Spleen (tissue), 11 donors: Measurements from ENCODE around the gene PSPC1. TPM values are rescaled to one million over a fixed set of nuclear protein-coding genes. Genes with fewer than 3 reads are reported as not detected.
"Not testable (repeated sequence)": the region's sequence is repeated elsewhere in the genome, so short reads cannot be mapped to it uniquely, and the experiment has no call there.

Experiments used
- DNase-seq: peaks from one replicate; pipeline ENCODE4 v3.0.0-alpha.2; 2020
- H3K27ac ChIP-seq, 8 donors: fragments of 200-600 bp; sonication (generic) in 7 of 8; 1 replicate in 4 of 8; 2 replicates in 4 of 8; pipeline versions ENCODE4 v1.5.0 to v1.8.0; 2016 to 2021; ENCODE audit warnings: inconsistent platforms in 4 of 8, mild to moderate bottlenecking in 4 of 8, moderate library complexity in 1 of 8
- H3K27me3 ChIP-seq, 7 donors: fragments of 200-600 bp; sonication (generic) in 6 of 7; replicated peaks in 1 of 7; 1 replicate in 4 of 7; 2 replicates in 3 of 7; pipeline versions ENCODE4 v1.5.0 to v1.8.0; 2016 to 2021; ENCODE audit warnings: inconsistent platforms in 3 of 7, mild to moderate bottlenecking in 1 of 7
- H3K36me3 ChIP-seq, 6 donors: fragments of 200-600 bp; sonication (generic) in 5 of 6; 1 replicate in 4 of 6; 2 replicates in 2 of 6; pipeline versions ENCODE4 v1.5.0 to v1.8.0; 2016 to 2021; ENCODE audit warnings: inconsistent platforms in 2 of 6
- H3K4me1 ChIP-seq, 6 donors: fragments of 200-600 bp; sonication (generic) in 5 of 6; 1 replicate in 3 of 6; 2 replicates in 3 of 6; pipeline versions ENCODE4 v1.5.0 to v1.8.0; 2016 to 2021; ENCODE audit warnings: inconsistent platforms in 3 of 6
- H3K4me3 ChIP-seq, 8 donors: fragments of 200-600 bp; sonication (generic) in 7 of 8; 1 replicate in 4 of 8; 2 replicates in 4 of 8; pipeline versions ENCODE4 v1.5.0 to v1.8.0; 2016 to 2021; ENCODE audit warnings: inconsistent platforms in 4 of 8, mild to moderate bottlenecking in 4 of 8, moderate library complexity in 2 of 8
- H3K9me3 ChIP-seq, 8 donors: fragments of 200-600 bp; sonication (generic) in 7 of 8; 1 replicate in 4 of 8; 2 replicates in 4 of 8; pipeline versions ENCODE4 v1.5.0 to v1.8.0; 2016 to 2021; ENCODE audit warnings: inconsistent platforms in 4 of 8
- POLR2A ChIP-seq, 3 donors: fragments of 450-650 bp; IDR thresholded peaks; one replicate each; pipeline ENCODE4 v1.5.1; 2017; ENCODE audit warnings: antibody characterized with exemption in 3 of 3, mild to moderate bottlenecking in 1 of 3
- POLR2AphosphoS5 ChIP-seq, 3 donors: sonication (generic); formaldehyde crosslinking; IDR thresholded peaks; one replicate each; pipeline ENCODE4 v1.5.1; 2017; ENCODE audit warnings: antibody characterized with exemption in 3 of 3
- WGBS, 5 donors: extraction: QIAGEN DNeasy Blood & Tissue Kit in 3 of 5; methylation state at CpG; one replicate each; pipeline versions ENCODE4 v1.1.5 to v1.1.7; 2013 to 2018; 5-methylcytosine and 5-hydroxymethylcytosine counted together
- intact Hi-C: fragments of 100-400 bp; cut with DNase I; formaldehyde crosslinking; loops from one replicate; pipeline ENCODE4 v1.15.0; 2023; ENCODE audit warnings: low total_unique reads
- polyA plus RNA-seq, 3 donors: library from polyadenylated mRNA; stranded (reverse); fragments of 200-250 nt; gene quantifications; one replicate each; pipeline ENCODE4 v1.2.1, GENCODE V29; 2013
- total RNA-seq, 7 donors: library from RNA; depleted of rRNA in 3 of 7; stranded (reverse); fragments of >200 nt in 3 of 7; fragmentation: NEBNext Ultra II Directional in 4 of 7; extraction: Animal tissue kit (Norgen Biotek cat#: 25700) in 4 of 7; gene quantifications; one replicate each; pipeline versions ENCODE4 v1.1.0 to v1.2.1, GENCODE V29; 2016 to 2021
- TF ChIP-seq, protein P1 (sequence below), 11 experiments: fragments of 200-600 bp in 7 of 11; fragments of 450-650 bp in 4 of 11; sonication (generic) in 4 of 11; IDR thresholded peaks in 8 of 11; conservative IDR thresholded peaks in 3 of 11; 1 replicate in 7 of 11; 2 replicates in 4 of 11; pipeline versions ENCODE4 v1.4.0 to v1.8.0; 2016 to 2021; ENCODE audit warnings: antibody characterized with exemption in 11 of 11, inconsistent platforms in 4 of 11, mild to moderate bottlenecking in 1 of 11
- donor health status: healthy with polysubstance abuse.
- donor health status: DM: no; HTN: no; CAD: no; lungs with moderate emphysema.
- donor health status: DM: no; HTN: no; CAD: no.
- donor health status: Bipolar disorder and iron deficiency.
- donor health status: healthy.
- donor health status: DM: no; HTN: no; CAD: no.
- donor health status: DM: yes; HTN: yes; CAD: no.

Gene PSPC1
- total and polyA plus RNA-seq, 10 donors = 32.7 to 79.8 (median 59.9) TPM

DNA sequence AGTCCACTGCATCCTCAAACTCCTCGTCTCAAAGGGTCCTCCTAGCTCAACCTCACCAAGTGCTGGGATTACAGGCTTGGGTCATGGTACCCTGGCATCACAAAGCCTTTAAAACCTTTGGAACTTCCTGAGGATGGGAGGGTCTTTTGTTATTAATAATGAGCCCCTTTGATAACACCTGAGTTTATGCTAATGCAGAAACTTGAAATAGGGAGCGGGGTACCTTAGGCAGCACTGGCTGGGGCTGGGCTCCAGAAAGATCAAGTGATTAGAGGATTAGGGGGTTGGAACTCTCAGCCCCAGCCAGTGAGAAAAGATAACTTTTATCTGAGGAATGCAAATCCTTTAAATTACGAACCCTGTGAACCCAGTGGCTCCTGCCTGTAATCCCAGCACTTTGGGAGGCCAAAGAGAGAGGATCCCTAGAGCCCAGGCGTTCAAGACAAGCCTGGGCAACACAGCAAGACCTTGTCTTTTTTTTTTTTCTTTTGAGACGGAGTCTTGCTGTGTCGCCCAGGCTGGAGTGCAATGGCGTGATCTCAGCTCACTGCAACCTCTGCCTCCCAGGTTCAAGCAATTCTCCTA is 9.3 kb upstream of the PSPC1 start:
- no peak for DNase-seq
- intact Hi-C loops = no loop called here
- Histone ChIP-seq H3K4me3 (no peak overlapping the region), H3K27me3 (no peaks in the 10 kb centered on the region), H3K36me3 (no peaks in the 10 kb centered on the region), H3K27ac (no peak overlapping the region), H3K9me3 (no peaks in the 10 kb centered on the region), H3K4me1 (peaks cover 0 to 13% (median 0%) of the 10 kb centered on the region in 6 donors)
- no peak for TF ChIP-seq POLR2A (IDR thresholded peaks at IDR 0.05)
- TF ChIP-seq POLR2AphosphoS5 (IDR thresholded peaks at IDR 0.05) = no peak
- TF ChIP-seq, protein P1, sequence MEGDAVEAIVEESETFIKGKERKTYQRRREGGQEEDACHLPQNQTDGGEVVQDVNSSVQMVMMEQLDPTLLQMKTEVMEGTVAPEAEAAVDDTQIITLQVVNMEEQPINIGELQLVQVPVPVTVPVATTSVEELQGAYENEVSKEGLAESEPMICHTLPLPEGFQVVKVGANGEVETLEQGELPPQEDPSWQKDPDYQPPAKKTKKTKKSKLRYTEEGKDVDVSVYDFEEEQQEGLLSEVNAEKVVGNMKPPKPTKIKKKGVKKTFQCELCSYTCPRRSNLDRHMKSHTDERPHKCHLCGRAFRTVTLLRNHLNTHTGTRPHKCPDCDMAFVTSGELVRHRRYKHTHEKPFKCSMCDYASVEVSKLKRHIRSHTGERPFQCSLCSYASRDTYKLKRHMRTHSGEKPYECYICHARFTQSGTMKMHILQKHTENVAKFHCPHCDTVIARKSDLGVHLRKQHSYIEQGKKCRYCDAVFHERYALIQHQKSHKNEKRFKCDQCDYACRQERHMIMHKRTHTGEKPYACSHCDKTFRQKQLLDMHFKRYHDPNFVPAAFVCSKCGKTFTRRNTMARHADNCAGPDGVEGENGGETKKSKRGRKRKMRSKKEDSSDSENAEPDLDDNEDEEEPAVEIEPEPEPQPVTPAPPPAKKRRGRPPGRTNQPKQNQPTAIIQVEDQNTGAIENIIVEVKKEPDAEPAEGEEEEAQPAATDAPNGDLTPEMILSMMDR (IDR thresholded peaks at IDR 0.05 in 8 of 11, conservative IDR thresholded peaks at IDR 0.05 in 3 of 11) = no peak
- WGBS, 5 donors = 89 to 99% (median 94%) methylated on average over 6 to 7 of the region's 7 CpGs

DNA sequence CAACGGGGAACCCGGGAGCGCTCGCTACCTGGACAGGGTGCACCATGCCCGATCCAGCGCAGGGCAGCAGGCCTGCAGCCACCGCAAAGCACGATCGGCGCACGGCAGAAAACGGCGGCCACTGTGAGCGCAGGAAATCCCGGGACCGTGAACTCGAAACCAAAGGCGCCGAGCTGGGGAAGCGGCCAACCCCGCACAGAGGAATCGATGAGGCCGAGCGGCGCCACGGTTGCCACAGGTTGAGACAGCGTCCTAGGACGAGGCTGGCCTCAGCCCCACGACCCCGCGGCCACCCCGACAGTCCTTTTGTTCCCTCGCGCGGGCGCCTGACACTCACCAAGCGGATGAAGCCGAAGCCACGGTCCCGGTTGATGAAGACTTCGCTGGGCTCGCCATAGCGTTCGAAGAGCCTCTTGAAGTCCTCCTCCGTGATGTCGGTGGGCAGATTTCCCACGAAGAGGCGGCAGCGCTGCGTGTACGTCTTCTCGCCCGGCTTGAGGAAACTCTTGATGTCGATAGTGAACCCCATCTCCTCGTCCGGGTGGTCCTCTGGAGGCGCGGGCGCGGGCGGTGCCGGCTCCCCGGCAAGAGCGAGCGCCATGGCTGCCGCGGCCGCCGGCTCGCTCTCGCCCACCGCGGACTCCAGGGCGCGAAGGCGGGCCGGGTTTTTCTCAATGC is 557 bp downstream of the PSPC1 start:
- Histone ChIP-seq H3K36me3 (peaks cover 0 to 7% (median 0%) of the 10 kb centered on the region in 6 donors), H3K9me3 (no peaks in the 10 kb centered on the region), H3K4me1 (peaks cover 0 to 32% (median 13%) of the 10 kb centered on the region in 6 donors), H3K27ac (peak overlapping the region; percentile 87 to 98 (median 96)), H3K27me3 (no peaks in the 10 kb centered on the region), H3K4me3 (peak overlapping the region; percentile 58 to 90 (median 80))
- intact Hi-C loops = loop anchor here (5.0 kb wide), 1 partner anchor 80 kb away; the partner anchor contains the start of gene ZMYM5
- DNase-seq = peak; percentile 94
- WGBS, 5 donors = 0 to 1% (median 0%) methylated on average over 27 to 77 of the region's 77 CpGs
- TF ChIP-seq POLR2AphosphoS5 (IDR thresholded peaks at IDR 0.05) (peak; percentile 15 to 75 (median 56)), POLR2A (IDR thresholded peaks at IDR 0.05) (no peak)
- TF ChIP-seq, protein P1 (IDR thresholded peaks at IDR 0.05 in 8 of 11, conservative IDR thresholded peaks at IDR 0.05 in 3 of 11) = no peak

DNA sequence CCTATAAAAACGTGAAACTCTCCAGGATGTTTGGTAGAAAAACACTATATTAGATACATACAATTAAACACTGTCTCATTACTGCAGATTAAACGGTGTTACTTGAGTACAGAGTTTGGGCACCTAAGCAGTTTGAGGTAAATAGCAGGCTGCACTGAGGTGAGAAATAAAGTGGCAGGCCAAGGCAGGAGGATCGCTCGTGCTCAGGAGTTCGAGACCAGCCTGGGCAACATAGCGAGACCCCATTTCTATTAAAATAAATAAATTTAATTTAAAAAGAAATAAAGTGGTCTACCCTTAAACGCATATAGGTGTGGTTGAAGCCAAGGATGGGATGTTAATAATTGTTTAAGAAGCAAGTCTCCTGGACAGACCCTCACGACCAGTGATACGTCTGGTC is 1.2 kb downstream of the PSPC1 start:
- no peaks in the 10 kb centered on the region for H3K9me3 ChIP-seq
- H3K4me1 ChIP-seq = peaks cover 0 to 38% (median 15%) of the 10 kb centered on the region in 6 donors
- DNase-seq = no peak
- peaks cover 0 to 7% (median 0%) of the 10 kb centered on the region in 6 donors for H3K36me3 ChIP-seq
- TF ChIP-seq, protein P1 (IDR thresholded peaks at IDR 0.05 in 8 of 11, conservative IDR thresholded peaks at IDR 0.05 in 3 of 11) = no peak
- TF ChIP-seq POLR2AphosphoS5 (IDR thresholded peaks at IDR 0.05) = no peak
- no peak for TF ChIP-seq POLR2A (IDR thresholded peaks at IDR 0.05)
- no peaks in the 10 kb centered on the region for H3K27me3 ChIP-seq
- intact Hi-C loops = loop anchor here (5.0 kb wide), 1 partner anchor 81 kb away; the partner anchor contains the start of gene ZMYM5
- WGBS, 5 donors = 9 to 15% (median 11%) methylated on average over 9 of the region's 9 CpGs
- H3K4me3 ChIP-seq = peak overlapping the region; percentile 58 to 90 (median 80)
- H3K27ac ChIP-seq = peak overlapping the region in 7 of 8 donors; percentile 91 to 98 (median 97)

DNA sequence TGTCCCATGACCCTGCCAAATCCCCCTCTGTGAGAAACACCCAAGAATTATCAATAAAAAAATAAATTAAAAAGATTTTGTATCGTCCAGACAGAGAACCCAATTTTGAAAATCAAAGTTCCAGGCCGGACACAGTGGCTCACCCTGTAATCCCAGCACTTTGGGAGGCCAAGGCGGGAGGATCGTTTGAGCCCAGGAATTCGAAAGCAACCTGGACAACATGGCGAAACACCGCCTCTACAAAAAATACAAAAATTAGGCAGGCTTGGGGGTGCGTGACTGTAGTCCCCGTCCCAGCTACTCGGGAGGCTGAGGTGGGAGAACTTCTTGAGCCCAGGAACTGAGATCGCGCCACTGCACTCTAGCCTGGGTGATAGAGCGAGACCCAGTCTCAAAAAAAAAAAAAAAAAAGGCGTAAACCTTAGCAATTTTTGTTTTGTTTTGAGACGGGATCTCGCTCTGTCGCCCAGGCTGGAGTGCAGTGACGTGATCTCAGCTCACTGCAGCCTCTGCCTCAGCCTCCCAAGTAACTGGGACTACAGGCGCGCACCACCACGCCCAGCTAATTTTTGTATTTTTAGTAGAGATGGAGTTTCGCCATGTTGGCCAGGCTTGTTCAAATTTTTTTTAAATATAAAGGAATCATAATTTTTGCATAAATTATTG is 1.9 kb downstream of the PSPC1 start:
- not testable (repeated sequence) for DNase-seq, H3K27me3 ChIP-seq, H3K9me3 ChIP-seq
- H3K27ac ChIP-seq = peak overlapping the region in 3 of 8 donors; percentile 96 to 98 (median 98)
- H3K36me3 ChIP-seq = peaks cover 0 to 12% (median 0%) of the 10 kb centered on the region in 6 donors
- H3K4me3 ChIP-seq = peak overlapping the region; percentile 58 to 90 (median 80)
- intact Hi-C loops = loop anchor here (5.0 kb wide), 1 partner anchor 81 kb away; the partner anchor contains the start of gene ZMYM5
- 80 to 86% (median 84%) methylated on average over 22 of the region's 22 CpGs for WGBS, 5 donors
- peaks cover 0 to 45% (median 21%) of the 10 kb centered on the region in 6 donors for H3K4me1 ChIP-seq
